Cardiac septum (tissue), 1 donor: Measurements from ENCODE around the gene LBHD1. TPM values are rescaled to one million over a fixed set of nuclear protein-coding genes. Genes with fewer than 3 reads are reported as not detected.
"Not testable (repeated sequence)": the region's sequence is repeated elsewhere in the genome, so short reads cannot be mapped to it uniquely, and the experiment has no call there.

ENCODE experiments used
- DNase-seq: peaks from one replicate; pipeline ENCODE4 v3.0.0-alpha.2; 2020; ENCODE audit warnings: low spot score
- intact Hi-C: fragments of 100-400 bp; cut with DNase I; formaldehyde crosslinking; loops from one replicate; pipeline ENCODE4 v1.14.0; 2022
- total RNA-seq: library from RNA; stranded (reverse); fragmentation: NEBNext Ultra II Directional; extraction: Animal tissue kit (Norgen Biotek cat#: 25700); gene quantifications from one replicate; pipeline ENCODE4 v1.2.1, GENCODE V29; 2021
- donor health status: DM: no; HTN: no; CAD: no.

Gene LBHD1
- total RNA-seq, 1 donor from 2014 or later, result 2.4 TPM

- intact Hi-C loops, result no loop called here
- no peak for DNase-seq
Measured at GRCh38 chr11:62644220-62644619, 27.8 kb downstream of the LBHD1 start.

DNA sequence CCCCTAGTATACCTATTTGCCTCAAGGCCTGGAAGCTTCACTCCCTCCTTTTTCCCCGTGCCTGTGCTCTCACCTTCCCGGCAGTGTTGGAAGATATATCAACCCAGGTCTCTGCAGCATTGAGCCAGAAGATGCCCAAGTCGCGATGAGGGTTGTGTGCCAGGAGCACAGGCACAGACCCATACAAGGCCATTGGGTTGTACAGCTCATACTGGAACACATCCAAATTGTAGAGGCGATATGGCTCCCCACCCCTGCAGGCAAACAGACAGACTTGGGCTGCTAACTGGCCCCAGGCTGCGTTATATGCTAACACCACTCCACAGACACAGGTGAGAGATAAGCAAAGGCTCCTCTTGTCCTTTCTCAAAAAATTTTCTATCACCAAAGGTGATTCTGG is 39.6 kb downstream of the LBHD1 start:
- intact Hi-C loops, result loop anchor here (10.0 kb wide), 1 partner anchor 382 kb away; the partner anchor contains the start of gene SLC22A8
- no peak for DNase-seq

- intact Hi-C loops, result no loop called here
- DNase-seq, result no peak
Measured at GRCh38 chr11:62627713-62628112, 44.4 kb downstream of the LBHD1 start.

DNA sequence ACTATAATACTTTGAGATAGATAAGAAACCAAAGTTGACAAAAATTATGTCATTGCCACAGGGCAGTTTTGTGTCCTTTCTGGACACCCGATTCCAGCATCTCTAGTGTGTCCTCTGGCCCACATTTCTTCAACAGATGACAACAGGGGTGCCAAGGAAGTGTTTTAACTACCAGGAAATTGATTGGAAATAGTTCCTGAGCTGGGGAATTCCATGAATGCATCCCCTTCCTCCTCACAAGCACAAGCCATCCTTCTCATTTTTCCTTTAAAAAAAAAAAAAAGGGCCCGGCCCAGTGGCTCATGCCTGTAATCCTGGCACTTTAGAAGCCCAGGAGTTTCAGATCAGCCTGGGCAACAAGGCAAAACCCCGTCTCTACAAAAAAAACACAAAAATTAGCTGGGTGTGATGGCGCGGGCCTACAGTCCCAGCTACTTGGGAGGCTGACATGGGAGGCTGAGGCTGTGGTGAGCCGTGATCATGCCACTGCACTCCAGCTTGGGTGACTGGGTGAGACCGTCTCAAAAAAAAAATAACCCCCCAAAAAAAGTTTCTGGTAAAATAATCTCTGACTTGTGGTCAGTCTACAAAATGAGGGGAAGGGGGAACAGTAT is 49.5 kb downstream of the LBHD1 start:
- intact Hi-C loops, result loop anchor here (2.0 kb wide), 1 partner anchor 24 kb away; the partner anchor contains the start of gene GANAB
- no peak for DNase-seq

DNA sequence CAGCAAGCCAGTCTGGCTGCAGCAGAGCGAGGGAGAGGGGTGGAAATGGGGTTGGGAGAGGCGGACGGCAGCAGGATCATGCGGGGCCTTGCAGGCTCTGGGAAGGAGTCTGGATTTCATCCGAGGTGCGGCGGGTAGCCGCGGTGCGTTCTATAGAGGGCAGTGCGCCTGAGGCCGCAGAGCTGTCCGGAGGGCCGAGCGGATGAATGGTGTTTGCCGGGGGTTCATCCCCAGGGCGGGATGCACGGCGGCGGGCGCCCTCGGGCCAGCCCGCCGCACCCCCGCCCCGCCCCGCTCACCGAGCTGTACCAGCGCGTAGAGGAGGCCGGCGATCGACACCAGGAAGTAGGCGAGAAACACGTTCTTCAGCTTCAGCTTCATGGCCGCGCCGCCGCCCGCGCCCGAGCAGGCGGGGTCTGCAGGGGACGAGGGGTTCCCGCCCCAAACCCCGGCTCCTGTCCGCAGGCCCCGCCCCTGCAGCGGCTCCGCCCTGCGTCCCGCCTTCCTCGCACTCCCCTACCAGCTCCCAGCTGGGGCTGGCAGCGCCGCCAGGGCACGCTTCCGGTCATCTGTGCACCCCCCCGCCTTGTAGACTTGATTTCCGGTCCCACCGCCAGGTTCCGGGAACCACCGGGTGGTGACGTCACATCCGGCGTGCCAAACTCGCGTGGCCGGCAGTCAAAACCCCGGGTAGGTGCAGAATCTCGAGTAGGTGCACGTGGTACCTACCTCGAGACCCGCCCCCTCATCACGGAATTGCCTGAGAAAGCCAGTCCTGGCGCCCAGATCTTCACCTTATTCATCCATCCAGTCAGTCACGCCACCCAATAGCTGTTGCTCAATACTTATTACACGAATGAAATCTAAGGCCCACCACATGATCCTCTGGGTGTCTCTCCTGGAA is 50.2 kb downstream of the LBHD1 start, which contains the start of gene B3GAT3:
TSS of gene B3GAT3 (minus strand) at position 420 of the 904 bp plus-strand sequence. CDS start at position 381, 39 bp downstream.
- intact Hi-C loops, result loop anchor here (2.0 kb wide), 1 partner anchor 25 kb away; the partner anchor contains the start of gene GANAB
- DNase-seq, result peak; percentile 98

- intact Hi-C loops, result no loop called here
- no peak for DNase-seq
Measured at GRCh38 chr11:62621027-62621566, 51.0 kb downstream of the LBHD1 start.

DNA sequence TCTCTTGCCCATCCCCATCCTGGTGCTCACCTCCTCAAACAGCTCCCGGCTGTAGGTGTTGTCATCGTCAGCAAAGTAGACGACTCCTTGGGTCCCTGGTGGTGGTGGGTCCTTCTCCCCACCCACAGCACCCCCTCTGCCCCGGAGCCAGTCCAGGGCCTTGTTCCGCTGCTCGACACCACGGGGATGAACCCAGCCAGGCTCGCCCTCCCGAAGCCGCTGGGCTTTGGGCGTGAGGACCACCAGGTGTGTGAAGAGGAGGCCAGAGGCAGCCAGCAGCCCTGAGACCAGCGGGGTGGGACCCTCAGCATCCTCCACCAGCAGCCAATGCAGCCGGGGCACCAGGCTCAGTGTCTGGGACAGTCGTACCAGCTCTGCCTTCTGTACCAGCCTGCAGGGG is 55.1 kb downstream of the LBHD1 start:
- intact Hi-C loops, DNase-seq: not testable (repeated sequence)

DNA sequence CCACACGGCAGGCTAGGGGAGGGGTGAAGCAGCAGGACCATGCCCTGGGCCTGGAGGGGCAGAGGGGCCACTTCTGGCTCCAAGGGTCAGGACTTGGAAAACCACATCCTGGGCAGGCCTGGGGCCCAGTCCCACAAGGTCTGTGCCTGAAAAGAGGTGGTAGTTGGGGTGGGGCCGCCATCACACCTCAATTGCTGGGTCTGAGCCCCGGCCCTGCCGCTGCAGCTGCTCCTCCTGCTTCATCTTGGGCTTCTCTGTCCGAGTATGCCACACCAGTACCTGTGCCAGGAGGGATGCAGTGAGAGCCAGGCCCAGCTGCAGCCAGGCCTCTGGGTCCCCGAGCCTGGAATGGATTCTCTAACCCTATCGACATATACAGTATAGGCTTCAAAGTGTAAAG is 56.5 kb downstream of the LBHD1 start:
- DNase-seq, result no peak

DNA sequence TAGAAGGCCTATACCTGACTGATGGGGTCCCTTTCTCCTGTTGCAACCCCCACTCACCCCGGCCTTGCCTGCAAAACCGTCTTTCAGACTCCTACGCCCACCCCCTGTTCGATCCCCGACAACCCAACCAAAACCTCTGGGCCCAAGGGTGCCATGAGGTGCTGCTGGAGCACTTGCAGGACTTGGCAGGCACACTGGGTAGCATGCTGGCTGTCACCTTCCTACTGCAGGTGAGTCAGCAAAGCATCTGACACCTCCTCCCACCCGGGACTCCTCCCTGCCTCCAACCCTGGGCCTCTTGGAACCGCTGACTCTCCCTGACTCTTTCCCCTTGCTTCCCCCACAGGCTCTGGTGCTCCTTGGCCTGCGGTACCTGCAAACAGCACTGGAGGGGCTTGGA is 57.8 kb downstream of the LBHD1 start:
- intact Hi-C loops, result no loop called here
- DNase-seq, result no peak

More for the DNA sequence above, 56.5 kb downstream of the LBHD1 start:
- intact Hi-C loops, result no loop called here

GRCh38 chr11:62613291-62613778 is 58.7 kb downstream of the LBHD1 start:
- peak; percentile 79 for DNase-seq
- intact Hi-C loops, result no loop called here

Other genes with a start within 250 kb of the LBHD1 start
- 485 TPM for gene AHNAK, start 125.5 kb downstream of the LBHD1 start, total RNA-seq
- 735 TPM for gene EEF1G, start 98.4 kb downstream of the LBHD1 start, total RNA-seq
- 11.7 TPM for gene TUT1, start 80.7 kb downstream of the LBHD1 start, total RNA-seq
- 36.8 TPM for gene MTA2, start 70.4 kb downstream of the LBHD1 start, total RNA-seq
- gene EML3, start 59.5 kb downstream of the LBHD1 start, total RNA-seq, result 29.6 TPM
- 6.0 TPM for gene ROM1, start 59.0 kb downstream of the LBHD1 start, total RNA-seq
- 16.0 TPM for gene B3GAT3, start 50.3 kb downstream of the LBHD1 start, total RNA-seq
- 99.8 TPM for gene GANAB, start 25.7 kb downstream of the LBHD1 start, total RNA-seq
- gene INTS5, start 19.0 kb downstream of the LBHD1 start, total RNA-seq, result 10.0 TPM
- gene C11orf98, start 7.1 kb downstream of the LBHD1 start, total RNA-seq, result 25.4 TPM
- 7.5 TPM for gene CSKMT, start 7.0 kb downstream of the LBHD1 start, total RNA-seq
- 6.9 TPM for gene UQCC3, start 594 bp downstream of the LBHD1 start, total RNA-seq
- gene UBXN1, start 6.8 kb upstream of the LBHD1 start, total RNA-seq, result 62.9 TPM
- gene LRRN4CL, start 17.3 kb upstream of the LBHD1 start, total RNA-seq, result 2.9 TPM
- 13.3 TPM for gene BSCL2, start 35.2 kb upstream of the LBHD1 start, total RNA-seq
- gene GNG3, start 35.4 kb upstream of the LBHD1 start, total RNA-seq, result 0.27 TPM
- gene HNRNPUL2, start 55.2 kb upstream of the LBHD1 start, total RNA-seq, result 34.8 TPM
- 13.6 TPM for gene TTC9C, start 56.2 kb upstream of the LBHD1 start, total RNA-seq
- 10.9 TPM for gene ZBTB3, start 81.9 kb upstream of the LBHD1 start, total RNA-seq
- gene POLR2G, start 89.3 kb upstream of the LBHD1 start, total RNA-seq, result 45.3 TPM
- 9.7 TPM for gene TAF6L, start 99.1 kb upstream of the LBHD1 start, total RNA-seq
- 12.0 TPM for gene TMEM179B, start 115.1 kb upstream of the LBHD1 start, total RNA-seq
- gene TMEM223, start 119.7 kb upstream of the LBHD1 start, total RNA-seq, result 17.7 TPM
- gene NXF1, start 133.2 kb upstream of the LBHD1 start, total RNA-seq, result 36.7 TPM
- gene STX5, start 159.8 kb upstream of the LBHD1 start, total RNA-seq, result 19.7 TPM
- gene TEX54, start 160.6 kb upstream of the LBHD1 start, total RNA-seq, result not detected
- gene WDR74, start 167.3 kb upstream of the LBHD1 start, total RNA-seq, result 22.8 TPM
- gene SLC3A2, start 208.6 kb upstream of the LBHD1 start, total RNA-seq, result 38.6 TPM
- not detected for gene CHRM1, start 249.1 kb upstream of the LBHD1 start, total RNA-seq